ENCODE measurements around the gene RPL27. TPM values are rescaled to one million over a fixed set of nuclear protein-coding genes. Genes with fewer than 3 reads are reported as not detected.
A peak's percentile ranks its signal among the peaks of the same experiment; 100 is the strongest.

Gene RPL27
- total and polyA plus RNA-seq, 2 of the 13 experiments (the other 11 are each of a cell fraction or from before 2014, with no cell fraction given) = 1,585 to 5,840 TPM

GRCh38 chr17:43006639-43007551 lies 8.7 kb downstream of the RPL27 start, which contains the start of gene IFI35 (continued):
- TF ChIP-seq, protein P1, sequence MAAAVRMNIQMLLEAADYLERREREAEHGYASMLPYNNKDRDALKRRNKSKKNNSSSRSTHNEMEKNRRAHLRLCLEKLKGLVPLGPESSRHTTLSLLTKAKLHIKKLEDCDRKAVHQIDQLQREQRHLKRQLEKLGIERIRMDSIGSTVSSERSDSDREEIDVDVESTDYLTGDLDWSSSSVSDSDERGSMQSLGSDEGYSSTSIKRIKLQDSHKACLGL (CRISPR knock-in tag; IDR thresholded peaks at IDR 0.05) = peak; percentile 36; the same call in 1 of the 2 replicates
- no peak for TF ChIP-seq ZSCAN30 (CRISPR knock-in tag; IDR thresholded peaks at IDR 0.05)
- TF ChIP-seq MIXL1 (CRISPR knock-in tag; IDR thresholded peaks at IDR 0.05) = no peak; the same call in 1 of the 2 replicates
- TF ChIP-seq KAT2B (IDR thresholded peaks at IDR 0.05; ENCODE audit: borderline replicate concordance, low read depth, low read length) = no peak
- TF ChIP-seq POLR2AphosphoS5 (IDR thresholded peaks at IDR 0.05; ENCODE audit: low read depth, low read length) = peak; percentile 74
- TF ChIP-seq, protein P2, sequence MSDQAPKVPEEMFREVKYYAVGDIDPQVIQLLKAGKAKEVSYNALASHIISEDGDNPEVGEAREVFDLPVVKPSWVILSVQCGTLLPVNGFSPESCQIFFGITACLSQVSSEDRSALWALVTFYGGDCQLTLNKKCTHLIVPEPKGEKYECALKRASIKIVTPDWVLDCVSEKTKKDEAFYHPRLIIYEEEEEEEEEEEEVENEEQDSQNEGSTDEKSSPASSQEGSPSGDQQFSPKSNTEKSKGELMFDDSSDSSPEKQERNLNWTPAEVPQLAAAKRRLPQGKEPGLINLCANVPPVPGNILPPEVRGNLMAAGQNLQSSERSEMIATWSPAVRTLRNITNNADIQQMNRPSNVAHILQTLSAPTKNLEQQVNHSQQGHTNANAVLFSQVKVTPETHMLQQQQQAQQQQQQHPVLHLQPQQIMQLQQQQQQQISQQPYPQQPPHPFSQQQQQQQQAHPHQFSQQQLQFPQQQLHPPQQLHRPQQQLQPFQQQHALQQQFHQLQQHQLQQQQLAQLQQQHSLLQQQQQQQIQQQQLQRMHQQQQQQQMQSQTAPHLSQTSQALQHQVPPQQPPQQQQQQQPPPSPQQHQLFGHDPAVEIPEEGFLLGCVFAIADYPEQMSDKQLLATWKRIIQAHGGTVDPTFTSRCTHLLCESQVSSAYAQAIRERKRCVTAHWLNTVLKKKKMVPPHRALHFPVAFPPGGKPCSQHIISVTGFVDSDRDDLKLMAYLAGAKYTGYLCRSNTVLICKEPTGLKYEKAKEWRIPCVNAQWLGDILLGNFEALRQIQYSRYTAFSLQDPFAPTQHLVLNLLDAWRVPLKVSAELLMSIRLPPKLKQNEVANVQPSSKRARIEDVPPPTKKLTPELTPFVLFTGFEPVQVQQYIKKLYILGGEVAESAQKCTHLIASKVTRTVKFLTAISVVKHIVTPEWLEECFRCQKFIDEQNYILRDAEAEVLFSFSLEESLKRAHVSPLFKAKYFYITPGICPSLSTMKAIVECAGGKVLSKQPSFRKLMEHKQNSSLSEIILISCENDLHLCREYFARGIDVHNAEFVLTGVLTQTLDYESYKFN (CRISPR knock-in tag; conservative IDR thresholded peaks at IDR 0.05) = no peak
- peak; percentile 44; the same call in 1 of the 2 replicates for TF ChIP-seq FOXA3 (CRISPR knock-in tag; IDR thresholded peaks at IDR 0.05)
- peak; percentile 33; the same call in 1 of the 2 replicates for TF ChIP-seq FOXO1 (CRISPR knock-in tag; IDR thresholded peaks at IDR 0.05)
- no peak for TF ChIP-seq MNT (IDR thresholded peaks at IDR 0.05)
- TF ChIP-seq CREB1 (IDR thresholded peaks at IDR 0.05) = no peak
- TF ChIP-seq CREB1 (CRISPR knock-in tag; IDR thresholded peaks at IDR 0.05) = peak; percentile 33; the same call in 1 of the 2 replicates
- TF ChIP-seq ZNF652 (CRISPR knock-in tag; IDR thresholded peaks at IDR 0.05; ENCODE audit: borderline replicate concordance, low read depth) = no peak

All from HepG2 (cell line).